GM19193 (cell line): ENCODE data around the gene TGFA.

Source experiments
- POLR2A ChIP-seq: IDR thresholded peaks from 4 replicates; pipeline ENCODE4 v1.6.1; 2011; ENCODE audit not compliant: insufficient read depth, insufficient read length; ENCODE audit errors: extremely low read depth

TGFA gene

DNA sequence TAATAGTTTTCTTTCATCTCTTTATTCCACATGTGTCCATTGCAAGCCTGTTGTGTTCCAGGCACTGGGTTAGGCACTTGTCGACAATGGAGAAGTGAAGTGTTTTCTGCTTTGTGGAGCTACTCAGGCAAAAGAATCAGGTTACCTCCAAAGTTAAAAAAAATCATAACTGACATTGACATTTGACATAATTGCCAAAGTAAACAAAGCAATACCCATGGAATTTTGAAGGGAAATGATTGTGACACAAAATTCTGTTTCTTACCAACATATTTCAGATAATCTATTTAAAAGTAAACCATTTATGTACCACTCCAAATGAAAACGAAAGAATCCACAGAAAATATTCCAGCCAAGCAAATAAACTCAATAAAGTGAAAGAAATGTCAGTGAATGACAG lies 6.4 kb upstream of the TGFA start:
- TF ChIP-seq POLR2A: no peak

DNA sequence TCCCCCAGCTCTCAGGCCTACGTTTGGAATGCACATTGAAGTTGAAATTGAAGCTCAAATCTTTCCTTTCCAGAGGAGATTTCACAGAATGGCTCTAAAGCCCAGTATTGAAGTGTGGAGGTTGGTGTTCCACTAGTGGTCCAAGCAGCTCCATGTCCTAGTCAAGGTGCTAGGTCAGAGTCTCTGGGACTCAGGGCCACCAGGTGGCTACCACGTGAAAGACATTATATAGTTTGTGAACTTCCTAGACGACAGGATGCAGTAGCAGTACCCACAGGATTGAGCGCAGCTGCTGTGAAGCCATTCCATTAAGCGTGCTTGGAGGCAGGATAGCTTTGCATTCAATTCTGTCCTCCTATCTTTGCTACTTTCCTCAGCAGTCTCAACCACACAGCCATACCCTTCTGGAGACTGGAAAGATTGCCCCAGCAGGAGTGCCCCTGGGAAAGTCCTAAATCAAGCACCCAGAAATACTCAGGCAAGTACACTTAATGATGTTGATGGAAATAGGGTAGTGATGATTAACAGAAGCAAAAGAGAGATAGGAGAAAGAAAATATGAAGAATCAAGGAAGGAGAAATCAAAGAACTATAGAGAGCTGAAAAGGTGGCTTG lies 4.7 kb upstream of the TGFA start:
- TF ChIP-seq POLR2A: no peak

DNA sequence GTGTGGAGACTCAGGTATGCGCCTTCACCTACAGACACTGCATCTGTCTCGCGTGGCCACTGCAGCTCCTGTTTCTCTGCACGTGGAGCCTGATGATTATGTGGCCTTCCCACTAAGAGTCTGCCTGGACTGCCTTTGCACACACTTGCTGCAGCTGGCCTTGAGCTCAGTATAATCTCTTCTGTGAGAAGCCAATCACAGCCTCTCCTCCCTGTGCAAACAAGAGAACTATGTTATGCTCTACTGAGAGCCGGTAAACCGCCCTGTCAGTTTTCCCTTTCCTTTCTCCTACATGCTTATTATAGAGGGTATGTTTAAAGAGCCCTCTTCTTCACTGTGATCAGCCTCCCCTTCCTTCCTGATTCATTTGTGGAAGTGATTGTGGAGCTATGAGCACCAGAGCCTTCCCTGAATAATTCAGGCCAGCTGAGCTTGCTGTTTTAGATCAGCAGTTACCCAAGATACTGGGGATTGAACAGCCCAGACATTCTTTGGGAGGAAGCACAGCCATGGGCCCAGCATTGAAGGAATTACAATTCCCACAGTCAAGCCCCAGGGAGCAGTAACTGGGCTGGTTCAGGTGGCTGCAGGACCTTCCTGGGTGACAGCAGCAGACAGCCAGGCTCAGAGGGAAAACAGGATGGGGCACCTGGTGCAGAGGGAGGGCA lies 3.7 kb upstream of the TGFA start:
- TF ChIP-seq POLR2A: no peak

DNA sequence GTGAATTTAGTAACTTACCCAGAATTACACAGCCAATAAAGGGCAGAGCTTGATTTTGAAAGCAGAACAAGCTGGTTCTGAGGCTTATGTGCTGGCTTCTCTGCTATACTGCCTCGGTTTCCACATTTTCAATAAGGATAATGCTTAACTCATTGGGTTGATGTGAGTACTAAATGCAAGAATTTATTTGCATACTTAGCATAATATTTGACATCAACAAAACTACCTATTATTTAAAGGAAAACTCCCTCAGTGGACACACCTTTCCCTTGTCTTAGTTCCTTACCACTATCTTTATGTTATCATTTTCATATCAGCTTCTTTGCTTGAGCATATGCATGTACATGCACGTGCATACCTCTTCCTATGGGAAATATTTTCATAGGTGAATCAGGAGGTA lies 3.0 kb upstream of the TGFA start:
- no peak for TF ChIP-seq POLR2A

DNA sequence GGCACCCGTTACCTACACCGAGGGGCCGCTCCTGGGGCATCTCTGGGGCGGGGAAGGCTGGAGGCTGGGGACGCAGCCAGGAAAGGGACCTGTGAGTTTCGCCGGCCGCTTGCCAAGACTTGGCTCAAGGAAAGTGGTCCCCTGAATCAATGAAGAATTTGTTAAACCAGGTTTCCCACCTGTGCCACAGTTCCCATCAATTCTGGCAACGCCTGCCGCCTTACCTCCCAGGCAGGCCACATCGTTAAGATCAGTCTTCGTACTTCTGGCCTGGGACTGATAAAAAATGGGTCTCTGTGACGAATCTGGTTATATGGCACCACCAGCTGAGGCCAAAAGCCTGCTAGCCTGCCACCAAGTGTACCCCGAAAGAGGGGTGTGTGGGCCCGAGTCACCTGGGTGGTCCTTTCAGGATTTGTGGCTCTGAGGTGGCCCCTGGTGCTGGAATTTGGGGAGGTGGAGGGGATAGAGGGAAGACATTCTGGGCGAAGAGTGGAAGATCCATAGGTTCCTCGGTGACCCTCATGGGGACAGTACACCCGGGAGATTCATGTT lies 789 bp upstream of the TGFA start:
- no peak for TF ChIP-seq POLR2A

DNA sequence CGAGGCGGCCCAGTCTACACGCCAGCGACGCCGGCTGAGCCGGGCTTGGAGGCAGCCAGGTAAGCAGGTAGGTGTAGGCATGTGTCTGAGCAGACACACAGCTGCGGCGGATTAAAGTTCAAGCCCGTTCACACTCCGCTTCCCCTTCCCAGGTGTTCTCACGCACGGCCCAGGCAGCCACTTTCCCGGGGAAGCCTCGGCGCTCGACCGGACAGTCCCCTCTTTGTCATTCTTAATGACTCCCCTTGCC lies 367 bp downstream of the TGFA start:
- TF ChIP-seq POLR2A: no peak

DNA sequence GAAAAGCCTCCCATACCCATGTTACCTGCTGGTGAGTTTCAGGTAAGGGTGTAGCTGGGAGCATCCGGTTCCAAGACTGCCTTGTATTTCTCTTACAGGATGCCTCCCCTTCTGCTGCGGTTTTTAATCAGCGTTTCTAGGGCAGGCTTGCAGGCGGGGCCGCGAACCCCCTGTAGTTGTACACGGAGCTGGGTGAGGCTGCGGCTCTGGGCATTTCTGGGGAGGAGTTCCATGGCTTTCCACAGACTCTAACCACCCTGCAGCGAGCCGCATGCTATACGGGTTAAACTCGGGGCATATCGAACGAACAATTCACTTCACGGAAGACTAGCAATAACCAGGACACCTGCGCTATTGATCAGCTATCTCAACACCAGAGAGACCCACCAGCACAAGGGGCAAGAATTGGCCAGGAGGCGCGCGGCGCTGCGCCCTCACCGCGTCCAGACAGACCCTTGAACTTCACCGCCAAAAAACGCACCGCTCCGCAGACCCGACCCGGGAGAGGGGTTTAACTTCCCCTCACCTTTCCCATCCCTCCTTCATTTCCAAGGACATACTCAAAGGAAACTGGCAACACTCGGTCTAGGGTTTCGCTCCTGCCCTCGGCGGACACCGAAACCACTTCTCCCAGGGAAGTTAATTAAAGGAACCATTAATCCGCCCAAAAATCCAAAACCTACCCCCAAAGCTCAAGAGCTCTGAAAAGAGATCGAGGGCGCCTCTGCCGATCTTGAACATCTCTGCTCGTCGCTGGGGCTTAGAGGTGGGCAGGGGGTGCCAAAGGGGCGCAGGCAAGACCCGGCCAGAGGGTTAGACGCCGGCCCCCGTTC lies 909 bp downstream of the TGFA start:
- TF ChIP-seq POLR2A: no peak

DNA sequence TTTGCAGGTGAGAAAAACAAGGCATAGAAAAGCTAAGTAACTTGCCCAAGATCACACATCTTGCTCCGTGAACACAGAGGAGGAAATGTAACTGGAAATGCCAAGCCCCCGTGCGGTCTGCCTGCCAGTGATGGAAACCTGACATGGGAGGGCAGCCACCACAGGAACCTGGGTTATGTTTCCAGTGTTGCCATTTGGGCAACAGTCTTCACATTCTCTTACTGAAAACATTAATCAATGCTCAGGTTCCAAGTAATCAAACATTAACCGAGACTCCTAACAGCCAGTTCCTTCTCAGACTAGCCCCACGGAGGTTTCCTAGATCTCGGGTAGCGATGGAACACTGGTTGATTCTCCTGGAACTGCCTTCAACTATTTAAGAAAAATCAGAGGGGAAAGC lies 2.5 kb downstream of the TGFA start:
- TF ChIP-seq POLR2A: no peak

DNA sequence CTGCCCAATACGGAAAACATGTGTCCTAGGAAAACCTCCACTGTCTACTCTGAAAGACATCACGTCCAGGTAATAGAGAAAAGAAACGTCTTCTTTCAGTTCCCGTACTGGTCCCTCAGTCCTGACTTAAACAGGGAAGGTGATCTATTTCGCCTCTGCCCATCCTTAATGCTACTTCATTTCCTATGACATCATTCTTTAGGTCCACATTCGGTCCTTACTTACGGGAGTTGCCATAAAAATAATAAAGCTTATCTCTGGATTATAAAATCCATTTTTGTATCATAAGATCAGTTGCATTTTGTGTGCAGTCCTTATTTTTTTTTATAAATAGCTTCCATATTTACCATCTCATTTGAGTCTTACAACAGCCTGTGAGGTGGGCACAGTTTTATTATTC lies 3.7 kb downstream of the TGFA start:
- TF ChIP-seq POLR2A: no peak

DNA sequence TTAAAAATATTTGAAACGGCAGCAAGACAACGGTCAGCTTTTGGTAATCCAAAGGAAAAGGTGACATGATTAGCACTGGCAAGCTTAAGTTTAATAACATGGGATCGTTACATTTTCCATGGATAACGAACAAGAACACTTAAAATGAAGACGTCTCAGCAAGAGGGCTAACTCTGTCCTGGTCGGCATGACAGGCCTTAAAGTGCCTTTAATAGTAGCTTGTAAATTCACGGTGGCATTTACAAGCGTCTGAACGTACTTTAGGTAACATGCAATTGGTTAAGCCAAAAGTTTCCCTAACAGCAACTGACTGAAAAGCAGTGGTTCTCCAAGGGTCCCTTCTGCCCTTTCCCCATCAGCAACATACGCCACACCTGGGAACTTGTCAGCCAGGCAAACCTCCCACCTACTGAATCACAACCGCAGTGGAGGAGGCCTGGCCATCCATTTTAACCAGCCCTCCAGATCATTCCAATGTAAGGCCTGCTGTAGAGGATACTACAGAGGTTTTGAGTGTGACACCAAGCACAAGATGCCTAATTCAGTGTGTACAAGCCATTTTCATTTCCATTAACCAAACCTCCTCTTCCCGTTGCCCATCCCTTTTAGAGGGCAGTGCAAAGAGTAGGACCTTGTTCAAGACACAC lies 4.4 kb downstream of the TGFA start:
- TF ChIP-seq POLR2A: no peak

DNA sequence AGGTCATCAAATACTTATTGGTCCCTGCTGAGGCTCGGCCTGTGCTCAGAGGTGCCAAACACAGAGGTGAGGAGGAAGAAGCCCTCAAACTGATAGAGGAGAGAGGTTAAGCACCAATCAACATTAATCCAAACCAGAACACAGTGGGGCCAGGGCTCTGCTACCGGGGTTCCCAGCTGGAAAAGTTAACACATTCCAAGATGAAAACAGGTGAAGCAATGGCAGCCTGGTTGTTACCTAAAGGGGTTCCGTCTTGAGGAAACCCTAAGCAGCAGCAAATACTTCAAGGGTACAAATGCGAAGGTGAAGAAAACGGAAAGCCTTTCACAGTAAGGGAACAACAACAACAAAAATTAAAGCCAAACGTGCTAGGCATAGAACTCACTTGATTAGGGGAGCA lies 5.4 kb downstream of the TGFA start:
- TF ChIP-seq POLR2A: no peak

DNA sequence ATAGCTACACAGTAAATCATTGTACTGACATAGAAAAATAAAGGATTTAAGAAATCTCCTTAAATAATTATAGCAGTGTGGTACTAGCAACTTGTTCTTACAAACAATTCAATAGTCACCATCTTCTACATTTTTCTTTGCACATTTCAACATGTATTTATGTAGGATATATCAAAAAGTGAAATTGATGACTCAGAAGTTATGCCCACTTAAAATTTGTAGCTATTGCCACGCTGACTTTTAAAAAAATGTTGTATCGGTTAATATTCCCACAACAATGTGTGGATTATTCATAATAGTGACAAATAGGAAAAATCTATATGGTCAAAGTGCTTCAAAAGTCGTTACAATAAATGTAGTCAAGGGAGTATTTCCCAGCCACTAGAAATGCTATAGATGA lies 6.7 kb downstream of the TGFA start:
- no peak for TF ChIP-seq POLR2A

DNA sequence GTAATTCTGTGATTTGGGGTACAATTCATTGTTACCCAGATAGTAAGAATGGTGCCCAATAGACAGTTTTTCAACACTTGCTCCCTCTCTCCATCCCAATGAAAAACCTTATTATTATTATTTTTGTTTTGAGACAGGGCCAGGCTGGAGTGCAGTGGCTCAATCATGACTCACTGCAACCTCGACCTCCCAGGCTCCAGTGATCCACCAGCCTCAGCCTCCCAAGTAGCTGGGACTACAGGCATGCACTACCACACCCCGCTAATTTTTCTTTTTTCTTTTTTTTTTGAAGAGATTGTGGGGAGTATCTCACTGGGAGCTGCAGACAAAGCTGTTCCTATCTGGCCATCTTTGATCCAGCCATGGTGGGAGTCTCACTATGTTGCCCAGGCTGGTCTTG lies 7.2 kb downstream of the TGFA start:
- TF ChIP-seq POLR2A: no peak

DNA sequence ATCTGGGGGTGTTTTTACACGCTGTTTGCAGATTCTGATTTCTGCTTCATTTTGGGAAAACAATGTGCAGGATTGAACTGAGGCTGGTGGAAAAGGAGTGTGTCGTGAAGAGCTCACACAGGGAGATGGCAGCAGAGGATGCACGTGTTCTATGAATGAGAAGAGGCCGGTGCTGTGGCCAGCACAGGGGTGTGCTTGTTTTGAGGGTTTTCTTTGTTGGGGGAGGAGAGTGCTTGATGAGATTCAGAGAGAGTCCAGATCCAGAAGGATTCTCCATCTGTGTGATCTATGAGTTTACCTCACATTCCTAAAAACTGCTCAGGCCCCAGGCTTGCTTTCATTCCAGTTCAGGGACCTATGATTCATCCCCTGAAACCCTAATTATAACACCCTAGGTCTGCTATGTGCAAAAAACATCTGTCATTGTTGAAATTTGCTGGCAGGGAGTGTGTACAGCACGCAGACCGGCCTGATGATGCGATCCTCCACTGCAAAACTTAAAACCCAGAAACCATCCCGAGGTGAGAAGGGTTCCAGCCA lies 12.1 kb downstream of the TGFA start:
- TF ChIP-seq POLR2A: no peak

DNA sequence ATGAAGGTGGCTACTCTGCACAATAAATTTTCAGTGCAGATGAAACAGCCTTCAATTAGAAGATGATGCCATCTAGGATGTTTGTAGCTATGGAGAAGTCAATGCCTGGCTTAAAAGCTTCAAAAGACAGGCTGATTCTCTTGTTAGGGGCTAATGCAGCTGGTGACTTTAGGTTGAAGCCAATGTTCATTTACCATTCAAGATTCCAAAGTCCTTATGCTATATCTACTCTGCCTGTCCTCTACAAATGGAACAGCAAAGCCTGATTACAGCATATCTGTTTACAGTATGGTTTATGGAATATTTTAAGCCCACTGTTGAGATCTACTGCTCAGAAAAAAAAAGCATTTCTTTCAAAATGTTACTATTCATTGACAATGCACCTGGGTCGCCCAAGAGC lies 15.8 kb downstream of the TGFA start:
- no peak for TF ChIP-seq POLR2A
